Neural crest cell (in vitro differentiated cells): Measurements from ENCODE around the gene MYCN. TPM values are rescaled to one million over a fixed set of nuclear protein-coding genes. Genes with fewer than 3 reads are reported as not detected.

Experiments used
- DNase-seq: peaks from one replicate; pipeline ENCODE4 v3.0.0; 2021; ENCODE audit warnings: low read depth, mixed read lengths, low spot score
- H3K27ac Mint-ChIP-seq: one replicate; pipeline ENCODE4 v1.8.0; 2021; ENCODE audit warnings: mild to moderate bottlenecking, mixed read lengths; ENCODE audit not compliant: unreplicated experiment
- H3K27me3 Mint-ChIP-seq: 2 replicates; pipeline ENCODE4 v1.8.0; 2021; ENCODE audit warnings: low read depth, mild to moderate bottlenecking, mixed read lengths
- H3K36me3 Mint-ChIP-seq: 2 replicates; pipeline ENCODE4 v1.8.0; 2021; ENCODE audit warnings: low read depth, mild to moderate bottlenecking, mixed read lengths
- H3K4me1 Mint-ChIP-seq: 2 replicates; pipeline ENCODE4 v1.8.0; 2021; ENCODE audit warnings: mixed read lengths
- H3K4me3 Mint-ChIP-seq: one replicate; pipeline ENCODE4 v1.8.0; 2021; ENCODE audit warnings: mild to moderate bottlenecking, mixed read lengths
- H3K9me3 Mint-ChIP-seq: 2 replicates; pipeline ENCODE4 v1.8.0; 2021; ENCODE audit warnings: mixed read lengths
- long read RNA-seq: library from polyadenylated mRNA; unstranded; transcript quantifications from one replicate; pipeline ENCODE4 v2.0.0, GENCODE V29; 2020
- total RNA-seq: library from RNA; stranded (reverse); gene quantifications from 2 replicates; pipeline ENCODE4 v1.2.1, GENCODE V29; 2021
- TF ChIP-seq, protein P1 (sequence below): fragments of 200-600 bp; sonication (generic); conservative IDR thresholded peaks from 2 replicates; pipeline ENCODE4 v1.5.0; 2021; ENCODE audit warnings: antibody characterized with exemption, mild to moderate bottlenecking

Gene MYCN
- 144 and 149 TPM in 2 replicates for total RNA-seq
- long read RNA-seq, partial matches to known transcripts: 11 of 31 reads
- long read RNA-seq, other reads (novel, unspliced or antisense): 18 of 31 reads

DNA sequence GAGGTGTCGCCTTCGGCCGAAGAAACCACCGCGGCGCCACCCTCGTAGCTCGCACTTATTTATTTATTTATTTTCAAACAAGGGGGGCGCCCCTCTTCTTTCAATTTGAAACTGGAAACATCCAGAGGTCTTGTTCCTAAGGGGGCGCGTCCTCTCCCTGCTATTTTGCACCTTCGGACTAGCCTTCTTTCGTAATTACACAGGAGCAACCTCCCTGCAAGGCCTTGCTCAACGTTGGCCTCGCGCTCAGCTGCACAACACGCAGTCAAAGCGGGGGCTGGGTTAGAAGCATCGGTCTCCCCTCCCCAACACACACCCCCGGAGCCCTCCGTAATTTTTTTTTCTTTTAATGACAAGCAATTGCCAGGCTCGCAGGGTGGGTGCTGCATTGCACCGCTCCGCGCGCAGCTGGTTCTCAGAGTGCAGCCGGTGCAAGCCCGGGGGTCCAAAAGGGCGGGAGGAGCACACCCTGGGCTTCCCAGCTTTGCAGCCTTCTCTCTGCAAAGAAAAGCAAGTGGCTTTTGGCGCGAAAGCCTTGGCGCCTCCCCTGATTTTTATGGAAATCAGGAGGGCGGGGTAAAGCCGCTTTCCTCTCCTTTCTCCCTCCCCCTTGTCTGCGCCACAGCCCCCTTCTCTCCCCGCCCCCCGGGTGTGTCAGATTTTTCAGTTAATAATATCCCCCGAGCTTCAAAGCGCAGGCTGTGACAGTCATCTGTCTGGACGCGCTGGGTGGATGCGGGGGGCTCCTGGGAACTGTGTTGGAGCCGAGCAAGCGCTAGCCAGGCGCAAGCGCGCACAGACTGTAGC, at the start of gene MYCN:
Gene MYCN, plus strand, starts transcription at position 697 of the 807 bp plus-strand sequence. CDS start 1,515 bp downstream, outside the sequence.
- H3K27ac Mint-ChIP-seq: peak within 1 kb of the TSS; percentile 98

DNA sequence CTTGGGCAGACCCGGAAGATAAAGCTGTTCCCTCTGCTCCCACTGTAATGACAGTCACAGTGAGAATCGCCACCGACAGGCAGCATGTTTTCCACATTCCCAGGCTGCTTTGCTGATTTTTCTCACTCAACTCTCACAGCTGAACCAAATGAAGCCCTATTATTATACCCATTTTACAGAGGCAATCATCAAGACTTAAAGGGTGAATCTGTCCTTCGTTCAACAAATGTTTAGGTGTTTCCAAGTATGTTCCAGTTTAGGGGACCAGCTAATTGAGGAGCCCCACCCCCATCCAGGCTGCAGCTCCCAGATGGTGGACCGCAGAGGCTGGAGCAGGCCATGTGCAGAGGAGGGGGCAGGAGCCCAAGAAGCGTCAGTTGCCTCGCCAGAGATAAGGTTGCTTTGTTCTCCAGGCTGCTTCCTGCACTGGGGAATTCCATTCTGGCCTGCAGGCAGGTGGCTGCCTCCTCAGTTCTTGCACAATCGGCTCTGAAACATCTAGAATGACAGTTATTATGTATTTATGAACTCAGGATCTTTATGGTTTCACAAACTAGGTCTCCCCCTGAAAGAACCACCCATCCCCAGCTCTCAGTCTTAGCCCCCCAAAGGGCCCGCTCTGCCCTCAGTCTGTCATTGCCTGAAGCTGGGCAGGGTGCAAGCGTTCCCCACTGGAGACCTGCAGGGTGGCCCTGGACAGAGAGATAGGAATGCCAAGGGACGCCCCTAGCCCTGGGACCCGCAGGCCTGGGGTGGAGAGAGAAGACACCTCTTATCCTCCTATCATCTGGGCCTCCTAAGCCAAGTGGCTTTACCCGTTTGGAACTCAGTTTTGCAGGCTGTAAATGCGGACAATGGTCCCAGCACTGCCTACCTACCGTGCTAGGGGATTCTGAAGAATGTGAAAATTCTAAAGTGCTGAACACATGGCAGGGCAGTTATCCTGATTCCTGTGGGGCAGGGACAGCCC, 49.1 kb upstream of the MYCN start:
- TF ChIP-seq, protein P1, sequence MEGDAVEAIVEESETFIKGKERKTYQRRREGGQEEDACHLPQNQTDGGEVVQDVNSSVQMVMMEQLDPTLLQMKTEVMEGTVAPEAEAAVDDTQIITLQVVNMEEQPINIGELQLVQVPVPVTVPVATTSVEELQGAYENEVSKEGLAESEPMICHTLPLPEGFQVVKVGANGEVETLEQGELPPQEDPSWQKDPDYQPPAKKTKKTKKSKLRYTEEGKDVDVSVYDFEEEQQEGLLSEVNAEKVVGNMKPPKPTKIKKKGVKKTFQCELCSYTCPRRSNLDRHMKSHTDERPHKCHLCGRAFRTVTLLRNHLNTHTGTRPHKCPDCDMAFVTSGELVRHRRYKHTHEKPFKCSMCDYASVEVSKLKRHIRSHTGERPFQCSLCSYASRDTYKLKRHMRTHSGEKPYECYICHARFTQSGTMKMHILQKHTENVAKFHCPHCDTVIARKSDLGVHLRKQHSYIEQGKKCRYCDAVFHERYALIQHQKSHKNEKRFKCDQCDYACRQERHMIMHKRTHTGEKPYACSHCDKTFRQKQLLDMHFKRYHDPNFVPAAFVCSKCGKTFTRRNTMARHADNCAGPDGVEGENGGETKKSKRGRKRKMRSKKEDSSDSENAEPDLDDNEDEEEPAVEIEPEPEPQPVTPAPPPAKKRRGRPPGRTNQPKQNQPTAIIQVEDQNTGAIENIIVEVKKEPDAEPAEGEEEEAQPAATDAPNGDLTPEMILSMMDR: no peak
- no peaks in the 10 kb centered on the region for H3K27me3 Mint-ChIP-seq
- H3K4me3 Mint-ChIP-seq: peak overlapping the region; percentile 24
- H3K27ac Mint-ChIP-seq: peak overlapping the region; percentile 31
- peaks cover 3% of the 10 kb centered on the region for H3K9me3 Mint-ChIP-seq
- peaks cover 75% of the 10 kb centered on the region for H3K4me1 Mint-ChIP-seq
- H3K36me3 Mint-ChIP-seq: no peaks in the 10 kb centered on the region
- no peak for DNase-seq

More for the DNA sequence above, at the start of gene MYCN:
- TF ChIP-seq, protein P1: peak; percentile 91
- Mint-ChIP-seq H3K4me3 (peak within 1 kb of the TSS; percentile 100), H3K36me3 (peaks cover 23% of the 10 kb centered on the region), H3K4me1 (peaks cover 54% of the 10 kb centered on the region), H3K27me3 (peaks cover 4% of the 10 kb centered on the region), H3K9me3 (no peaks in the 10 kb centered on the region)
- DNase-seq: peak; percentile 85

DNA sequence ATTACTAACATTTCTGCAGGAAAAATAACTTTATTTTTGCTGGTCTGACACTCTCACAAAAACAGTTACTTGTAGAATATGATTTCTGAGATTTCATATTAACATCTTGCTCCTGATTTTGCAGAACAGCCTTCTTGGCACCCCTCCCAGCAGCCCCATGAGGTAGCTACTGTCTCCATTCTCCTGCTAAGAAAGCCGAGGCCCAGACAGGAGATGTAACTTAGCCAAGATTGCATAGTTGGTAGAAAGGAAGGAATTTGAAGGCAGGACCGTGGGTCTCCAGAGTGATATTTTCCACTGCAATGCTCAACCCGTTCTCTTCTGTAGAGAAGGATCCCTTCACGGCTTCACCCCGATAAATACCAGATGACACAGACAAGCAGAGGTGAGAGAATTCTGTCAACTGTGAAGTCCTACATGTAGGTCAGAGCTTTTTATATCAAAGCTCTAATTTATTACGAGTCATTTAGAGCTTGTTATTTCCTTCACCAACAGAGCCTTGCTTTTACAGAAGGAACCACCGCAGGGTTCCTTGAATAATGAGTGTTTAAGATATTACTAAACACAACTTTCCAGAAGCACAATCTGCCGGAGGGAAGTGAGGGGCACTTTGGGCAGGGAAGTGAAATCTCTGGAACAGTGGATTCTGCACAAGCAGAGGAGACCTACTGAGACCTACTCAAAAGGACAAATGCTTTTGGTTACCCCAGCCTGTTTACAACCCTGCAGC, 48.0 kb upstream of the MYCN start:
- Mint-ChIP-seq H3K36me3 (peaks cover 4% of the 10 kb centered on the region), H3K27ac (no peak overlapping the region), H3K9me3 (peaks cover 11% of the 10 kb centered on the region)

DNA sequence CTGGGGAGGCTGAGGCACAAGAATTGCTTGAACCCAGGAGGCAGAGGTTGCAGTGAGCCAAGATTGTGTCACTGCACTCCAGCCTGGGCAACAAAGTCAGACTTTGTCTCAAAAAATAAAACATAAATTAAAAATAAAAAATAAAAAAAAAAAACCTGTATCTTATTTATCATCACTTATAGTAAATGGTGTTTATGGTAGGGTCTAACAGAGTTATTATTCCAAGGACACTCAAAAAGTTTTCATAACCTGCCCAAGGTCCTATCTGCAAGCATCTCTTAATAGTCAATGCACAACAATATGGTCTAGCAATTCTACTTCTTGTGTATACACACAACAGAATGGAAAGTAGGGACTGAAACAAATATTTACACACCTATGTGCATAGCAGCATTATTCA, 47.3 kb upstream of the MYCN start:
- Mint-ChIP-seq H3K27me3 (no peaks in the 10 kb centered on the region), H3K36me3 (peaks cover 8% of the 10 kb centered on the region), H3K4me3 (no peak overlapping the region), H3K4me1 (peaks cover 71% of the 10 kb centered on the region), H3K27ac (no peak overlapping the region), H3K9me3 (peaks cover 15% of the 10 kb centered on the region)
- no peak for DNase-seq
- TF ChIP-seq, protein P1: no peak

More for the DNA sequence above, 48.0 kb upstream of the MYCN start:
- DNase-seq: no peak
- H3K27me3 Mint-ChIP-seq: no peaks in the 10 kb centered on the region
- H3K4me1 Mint-ChIP-seq: peaks cover 79% of the 10 kb centered on the region
- H3K4me3 Mint-ChIP-seq: no peak overlapping the region
- TF ChIP-seq, protein P1: no peak
